GM18511 (cell line): ENCODE data around the gene SLC24A3.
A peak's percentile ranks its signal among the peaks of the same experiment; 100 is the strongest.

Experiments used
- ATAC-seq: cut with Tn5 transposase; IDR thresholded peaks from one replicate; pipeline ENCODE4 v1.9.1; 2021; ENCODE audit warnings: mild to moderate bottlenecking, moderate library complexity; ENCODE audit not compliant: unreplicated experiment

Gene SLC24A3

DNA sequence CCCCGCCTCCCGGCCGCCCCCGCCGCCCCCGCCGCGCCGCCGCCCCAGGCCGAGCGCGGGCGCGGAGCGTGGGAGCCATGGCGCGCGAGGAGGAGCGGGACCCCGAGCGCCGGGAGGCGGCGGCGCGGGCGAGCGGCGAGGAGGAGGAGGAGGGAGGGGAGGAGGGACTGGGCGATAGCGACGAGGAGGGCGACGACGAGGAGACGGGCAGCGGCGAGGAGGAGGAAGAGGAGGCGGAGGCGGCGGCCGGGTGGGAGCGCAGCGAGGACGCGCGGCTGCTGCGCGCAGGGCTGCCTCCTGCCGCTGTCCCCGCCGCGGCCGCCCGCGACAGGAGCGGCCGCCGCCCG lies at the start of gene SLC24A3:
TSS of gene SLC24A3 (plus strand) at position 174 of the 347 bp plus-strand sequence.
- ATAC-seq: peak; percentile 24

DNA sequence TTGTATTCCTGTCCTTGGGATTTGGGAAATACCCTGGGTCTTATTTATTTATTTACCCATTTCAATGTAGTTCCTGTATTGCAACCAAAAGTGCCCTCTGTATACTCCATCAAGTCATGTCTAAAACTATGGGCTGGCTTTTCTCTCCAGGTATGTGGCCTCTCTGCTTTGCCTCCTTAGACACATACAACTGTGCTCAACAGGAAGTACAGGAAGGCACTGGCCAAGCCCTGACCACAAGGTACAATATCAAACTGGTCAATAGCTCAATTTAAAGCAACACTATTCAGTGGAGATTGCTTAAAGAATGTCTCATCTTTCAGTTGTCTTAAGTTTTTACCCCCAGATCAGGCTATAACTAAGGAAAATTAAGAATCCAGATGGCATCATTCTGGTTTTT lies 42.3 kb upstream of the SLC24A3 start:
- no peak for ATAC-seq

DNA sequence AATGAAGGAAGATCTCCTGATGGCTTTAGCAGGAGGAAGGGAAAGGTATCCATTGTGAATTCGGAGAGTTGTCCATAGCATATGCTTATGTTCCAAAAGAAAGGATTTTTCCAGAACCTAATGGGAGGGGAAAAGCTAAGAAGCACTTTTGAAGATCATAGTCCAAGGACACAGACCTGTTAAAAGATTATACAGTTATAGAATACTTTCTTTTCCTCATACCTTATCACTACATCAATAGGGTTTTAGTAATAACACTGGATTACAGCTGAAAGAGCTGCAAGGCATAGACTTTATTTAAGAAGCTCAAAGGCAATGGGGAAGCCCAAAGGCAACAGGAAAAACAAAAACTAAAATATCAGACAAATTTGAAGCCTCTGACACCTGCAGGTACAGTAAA lies 39.8 kb upstream of the SLC24A3 start:
- no peak for ATAC-seq

DNA sequence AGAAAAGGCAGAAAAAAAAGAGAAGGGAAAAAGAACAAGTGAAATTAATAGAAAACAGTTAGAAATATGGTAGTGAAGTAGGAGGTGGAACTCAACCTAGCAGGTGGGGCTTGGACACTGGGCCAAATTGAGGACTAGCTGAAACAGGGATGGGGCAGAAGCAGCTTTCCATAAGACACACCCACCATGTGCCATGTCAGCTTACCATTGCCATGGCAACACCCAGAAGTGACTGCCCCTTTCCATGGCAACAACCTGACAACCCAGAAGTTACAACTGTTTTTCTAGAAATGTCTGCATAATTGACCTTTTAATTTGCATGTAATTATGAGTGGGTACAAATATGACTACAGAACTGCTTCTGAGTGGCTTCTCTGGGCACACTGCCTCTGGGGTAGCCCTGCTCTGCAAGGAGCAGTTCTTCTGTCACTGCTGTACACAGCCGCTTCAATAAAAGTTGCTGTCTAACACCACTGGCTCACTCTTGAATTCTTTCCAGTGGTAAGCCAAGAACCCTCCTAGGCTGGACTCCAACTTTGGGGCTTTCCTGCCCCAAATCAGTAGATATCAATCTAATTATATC lies 35.9 kb upstream of the SLC24A3 start:
- ATAC-seq: no peak

DNA sequence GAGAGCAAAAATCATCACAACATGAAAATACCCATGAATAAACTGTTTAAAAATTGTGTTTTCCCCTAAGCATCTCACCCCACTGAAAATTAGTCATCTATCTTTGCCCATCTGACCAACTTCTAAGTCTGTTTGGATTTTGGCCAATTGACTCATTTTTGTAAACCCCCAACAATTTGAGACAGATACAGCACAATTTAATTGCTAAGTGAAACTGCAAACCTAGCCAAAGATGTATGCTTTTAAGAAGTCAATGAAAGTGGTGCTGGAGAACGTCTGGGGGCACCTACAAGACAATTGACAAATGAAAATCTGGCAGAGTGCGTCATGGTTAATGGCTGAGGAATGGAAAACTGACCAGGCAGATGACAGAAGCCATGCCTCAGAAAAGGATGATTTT lies 30.9 kb upstream of the SLC24A3 start:
- ATAC-seq: no peak

DNA sequence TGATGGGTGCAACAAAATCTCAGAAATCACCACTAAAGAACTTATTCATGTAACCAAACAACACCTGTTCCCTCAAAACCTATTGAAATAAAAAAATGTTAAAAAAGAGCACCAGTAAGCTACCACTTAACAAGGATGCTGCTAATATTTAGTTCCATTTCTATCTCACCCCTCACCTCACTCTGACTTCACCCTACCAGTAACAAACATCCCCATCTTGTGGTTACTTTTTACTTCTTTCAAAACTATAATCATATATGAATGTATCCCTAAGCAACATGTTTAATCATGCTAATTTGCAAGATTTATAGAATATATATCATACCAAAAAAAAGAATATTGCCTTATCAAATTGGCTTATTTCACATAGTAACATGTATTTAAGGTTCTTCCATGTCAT lies 27.4 kb upstream of the SLC24A3 start:
- ATAC-seq: no peak

DNA sequence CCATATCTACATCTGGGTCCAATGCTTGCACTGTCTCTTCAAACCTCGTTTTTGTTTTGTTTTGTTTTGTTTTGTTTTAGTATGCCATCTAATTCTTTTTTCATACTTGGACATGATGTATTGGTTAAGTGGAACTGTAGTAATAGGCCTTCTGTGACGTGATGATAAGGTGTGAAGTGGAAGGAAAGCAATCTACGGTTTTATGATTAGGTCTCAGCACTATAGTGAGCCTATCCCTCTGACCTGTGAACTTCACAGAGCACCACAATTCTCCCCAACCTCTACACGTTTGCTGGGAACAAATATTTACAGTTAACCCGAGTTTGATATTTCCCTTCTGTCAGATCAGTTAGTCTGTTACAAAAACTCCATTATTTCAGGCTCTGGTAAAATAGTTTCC lies 19.1 kb upstream of the SLC24A3 start:
- ATAC-seq: no peak

DNA sequence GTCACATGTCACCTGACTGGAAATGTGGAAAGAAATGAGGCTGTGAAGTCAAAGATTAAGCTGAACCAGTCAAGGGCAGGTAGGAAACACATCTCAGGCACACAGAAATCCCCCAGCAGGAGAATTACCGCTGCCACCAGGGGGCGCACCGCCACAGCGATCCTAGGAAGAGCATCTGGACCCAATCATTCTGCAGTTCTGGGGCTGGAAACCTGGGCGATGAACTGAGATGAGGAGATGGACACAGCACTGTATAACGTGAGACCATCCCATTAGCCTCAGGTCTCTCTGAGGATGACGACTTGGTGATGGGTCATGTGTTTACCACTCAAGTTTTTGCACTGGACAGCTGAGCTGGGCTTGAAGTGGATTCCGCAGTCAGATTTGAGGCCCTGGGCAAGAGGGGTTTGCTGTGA lies 6.5 kb upstream of the SLC24A3 start:
- ATAC-seq: peak; percentile 57

DNA sequence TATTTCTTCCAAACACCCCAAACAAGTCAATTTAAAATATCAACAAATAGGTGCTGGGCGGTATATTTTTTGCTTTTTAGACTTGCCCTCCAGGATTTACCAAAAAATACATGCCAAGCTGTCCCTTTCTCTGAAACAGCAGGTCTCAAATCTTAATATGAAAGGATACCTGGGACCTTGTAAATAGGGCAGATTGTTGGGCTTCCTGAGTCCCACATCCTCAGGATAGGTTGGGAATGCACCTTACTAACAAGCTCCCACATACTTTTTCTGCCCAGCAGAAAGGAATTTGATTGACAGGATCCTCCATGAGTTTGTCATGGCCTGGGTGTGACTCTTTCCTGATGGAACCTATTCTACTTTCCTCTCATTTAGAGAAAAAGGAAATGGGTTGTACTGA lies 4.9 kb upstream of the SLC24A3 start:
- no peak for ATAC-seq

DNA sequence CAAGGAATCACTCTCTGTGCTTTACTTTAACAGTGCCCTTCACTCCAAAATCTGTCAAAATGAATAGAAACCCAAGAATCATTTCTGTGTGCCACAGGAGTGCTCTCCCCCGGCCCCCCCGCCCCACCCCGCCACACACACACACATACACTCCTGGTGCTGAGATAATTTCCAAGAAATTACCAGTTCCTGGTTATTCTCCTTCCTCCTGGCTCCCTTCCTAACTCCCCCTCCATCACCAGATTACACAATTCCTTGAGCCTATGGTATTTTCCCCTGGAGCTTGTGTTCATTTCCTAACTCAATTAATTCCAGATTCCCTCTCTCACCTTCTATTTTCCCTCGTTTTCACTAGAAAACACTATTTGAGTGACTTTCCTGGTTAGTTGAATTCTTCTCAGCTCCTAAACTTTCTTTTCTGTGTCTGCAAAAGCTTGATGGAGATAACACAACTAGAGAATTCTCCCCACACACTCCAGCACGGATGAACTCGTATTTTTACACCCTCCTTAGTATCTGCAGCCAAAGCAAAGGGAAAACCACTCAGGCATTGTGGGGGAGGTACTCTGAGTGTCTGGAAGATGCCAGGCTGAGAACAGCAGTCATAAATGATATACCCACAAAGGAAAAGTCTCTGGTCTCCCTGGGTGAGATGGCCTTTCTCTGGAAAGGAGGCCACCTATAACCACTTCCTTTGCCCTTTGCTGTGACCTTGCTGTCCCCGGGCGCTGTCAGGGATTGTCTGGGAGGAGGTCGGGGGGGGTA lies 1.9 kb upstream of the SLC24A3 start:
- ATAC-seq: no peak

DNA sequence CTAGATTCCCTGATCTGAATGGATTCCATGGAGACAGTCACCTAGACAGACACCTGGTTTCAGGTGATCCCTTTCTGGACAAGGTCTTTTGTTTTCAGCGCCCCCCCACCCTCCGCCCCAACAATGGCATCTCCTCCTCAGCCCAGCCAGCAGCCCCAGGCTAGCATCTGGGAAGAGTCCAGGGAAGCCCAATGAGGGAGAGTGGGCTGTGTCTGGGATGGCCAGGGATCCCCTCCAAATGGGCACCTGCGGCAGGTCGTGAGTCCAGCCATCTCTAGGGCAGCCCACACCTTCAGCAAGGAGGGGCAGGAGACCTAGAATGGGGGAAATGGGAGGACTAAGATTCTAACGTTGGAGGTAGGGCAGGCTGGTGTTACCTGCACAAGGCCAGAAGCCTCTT lies 1.2 kb upstream of the SLC24A3 start:
- no peak for ATAC-seq

DNA sequence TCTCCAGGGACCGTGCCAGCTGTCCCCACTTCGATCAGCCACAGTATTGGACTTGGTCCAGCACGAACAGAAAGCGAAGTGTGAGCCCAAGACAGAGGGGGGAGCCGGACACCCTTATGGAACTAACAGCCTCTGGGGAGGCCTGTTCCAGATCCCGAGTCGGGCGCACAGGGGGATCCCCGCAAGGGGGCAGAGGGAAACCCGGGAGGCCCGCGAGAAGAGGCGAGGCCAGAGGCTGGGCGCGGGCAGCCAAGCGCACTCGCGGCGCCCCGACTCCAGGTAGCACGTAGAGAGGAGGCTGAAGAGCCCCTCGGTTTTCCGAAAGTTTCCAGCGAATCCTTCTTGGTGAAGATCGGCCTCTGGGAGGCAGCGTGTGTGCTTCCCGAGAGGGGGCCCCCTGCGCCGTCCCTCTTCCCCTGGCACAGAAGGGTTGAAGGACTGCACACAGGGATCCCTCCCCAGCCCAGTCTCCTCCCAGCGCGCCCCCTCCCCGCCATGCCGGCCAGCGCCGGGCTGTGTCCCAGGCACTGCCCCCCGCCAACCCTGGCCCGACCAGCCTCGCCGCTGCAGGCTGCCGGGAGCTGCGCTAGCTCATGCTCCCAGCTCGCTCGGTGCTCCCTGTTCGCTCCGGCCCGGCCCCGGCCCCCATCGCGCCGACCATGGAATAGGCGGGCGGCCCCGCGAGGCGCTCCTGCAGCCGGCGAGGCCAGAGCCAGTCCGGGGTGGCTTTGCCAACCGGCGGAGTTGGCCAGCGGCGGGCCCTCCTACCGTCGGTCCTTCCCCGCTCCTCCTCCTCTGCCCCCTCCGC lies 577 bp upstream of the SLC24A3 start:
- peak; percentile 22 for ATAC-seq

DNA sequence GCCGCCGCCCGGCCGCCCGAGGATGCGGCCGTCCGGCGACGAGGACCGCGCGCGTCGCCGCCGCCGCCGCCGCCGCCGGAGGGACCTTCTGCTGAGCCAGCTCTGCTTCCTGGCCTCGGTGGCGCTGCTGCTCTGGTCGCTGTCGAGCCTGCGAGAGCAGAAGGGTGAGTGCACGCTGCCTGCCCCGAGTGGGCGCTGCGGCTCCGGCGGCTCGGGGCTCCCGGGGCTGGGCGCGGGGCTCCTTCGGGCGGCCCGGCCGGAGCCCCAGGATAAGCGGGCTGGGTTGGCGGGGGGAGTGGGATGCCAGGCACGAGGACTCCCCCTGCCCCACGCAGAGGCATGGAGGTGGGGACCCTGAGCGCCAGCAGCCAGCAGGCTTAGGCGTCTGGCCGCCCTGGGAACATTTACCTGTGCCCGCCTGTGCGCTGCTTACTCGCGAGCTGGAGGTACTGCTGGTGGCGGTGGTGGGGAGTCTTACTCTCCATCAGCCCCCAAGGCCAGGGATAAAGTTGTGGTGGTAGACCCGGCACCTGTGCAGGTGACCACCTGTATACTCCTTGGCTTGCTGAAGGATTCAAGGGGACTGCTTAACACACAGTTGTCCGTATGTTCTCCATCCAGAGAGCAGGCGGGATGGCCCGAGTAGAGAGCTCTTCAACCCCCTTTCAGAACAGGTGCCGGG lies 520 bp downstream of the SLC24A3 start:
- peak; percentile 74 for ATAC-seq

DNA sequence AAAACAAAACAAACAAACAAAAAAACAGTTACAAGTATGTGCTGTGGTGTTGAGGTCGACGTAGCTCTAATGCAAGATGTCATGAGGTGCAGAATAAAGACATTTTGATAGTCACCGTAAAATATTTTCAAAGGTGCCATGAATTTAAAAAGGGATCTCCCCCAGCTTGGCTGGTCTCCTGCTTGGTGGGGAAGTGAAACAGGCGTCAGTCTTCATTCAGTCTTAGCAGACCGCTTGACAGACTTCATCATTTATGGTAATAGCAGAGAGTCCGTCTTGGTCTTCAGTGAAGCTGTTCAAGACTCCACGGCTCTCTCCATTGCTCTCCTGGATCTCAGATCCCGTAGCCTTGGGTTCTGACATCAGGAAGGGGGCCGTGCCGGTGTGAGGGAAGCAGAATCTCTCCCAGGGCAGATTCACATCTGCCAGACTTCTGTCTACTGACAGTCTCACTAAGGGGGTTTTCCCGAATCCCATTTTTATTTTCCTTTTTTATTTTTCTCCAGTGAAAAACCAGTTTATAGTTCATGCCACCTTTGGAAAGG lies 1.6 kb downstream of the SLC24A3 start:
- ATAC-seq: no peak

DNA sequence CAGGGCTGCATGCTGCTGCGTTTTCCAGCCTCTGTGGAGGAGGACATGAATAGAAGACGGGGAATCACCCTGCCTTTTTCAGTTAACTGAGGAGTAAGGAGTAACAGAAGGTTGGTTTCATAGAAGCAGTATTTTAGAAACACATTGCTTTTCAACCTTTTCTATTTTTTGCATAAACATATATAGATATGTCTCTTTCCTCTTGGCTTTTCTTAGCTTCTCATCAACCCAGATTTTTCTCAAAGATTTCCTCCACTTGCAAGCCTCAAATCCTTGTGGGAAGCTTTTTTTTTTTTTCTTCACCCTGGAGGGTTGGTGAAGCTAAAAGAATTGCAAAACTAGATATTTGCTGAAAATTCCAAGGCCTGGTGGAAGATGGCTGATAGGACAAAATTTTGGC lies 6.0 kb downstream of the SLC24A3 start:
- no peak for ATAC-seq

DNA sequence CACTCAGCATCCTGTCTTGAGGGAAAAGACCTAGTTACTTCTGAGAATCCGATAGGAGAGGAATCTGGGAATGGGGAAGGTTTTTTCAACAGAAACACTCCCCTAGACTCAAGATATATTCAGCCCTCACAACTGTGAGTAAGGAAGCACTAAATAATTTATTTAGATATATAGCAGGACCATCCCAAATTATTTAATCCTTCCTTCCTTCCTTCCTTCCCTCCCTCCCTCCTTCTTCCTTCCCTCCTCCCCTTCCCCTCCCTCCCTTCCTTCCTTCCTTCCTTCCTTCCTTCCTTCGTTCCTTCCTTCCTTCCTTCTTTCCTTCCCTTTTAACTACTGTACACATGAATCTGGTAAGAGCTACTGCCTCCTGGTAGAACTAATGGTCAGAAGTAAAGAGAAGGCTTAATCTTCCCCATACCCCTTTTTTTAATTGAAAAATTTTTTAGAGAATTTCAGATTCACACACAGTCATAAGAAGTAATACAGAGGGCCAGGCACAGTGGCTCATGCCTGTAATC lies 10.1 kb downstream of the SLC24A3 start:
- no peak for ATAC-seq

DNA sequence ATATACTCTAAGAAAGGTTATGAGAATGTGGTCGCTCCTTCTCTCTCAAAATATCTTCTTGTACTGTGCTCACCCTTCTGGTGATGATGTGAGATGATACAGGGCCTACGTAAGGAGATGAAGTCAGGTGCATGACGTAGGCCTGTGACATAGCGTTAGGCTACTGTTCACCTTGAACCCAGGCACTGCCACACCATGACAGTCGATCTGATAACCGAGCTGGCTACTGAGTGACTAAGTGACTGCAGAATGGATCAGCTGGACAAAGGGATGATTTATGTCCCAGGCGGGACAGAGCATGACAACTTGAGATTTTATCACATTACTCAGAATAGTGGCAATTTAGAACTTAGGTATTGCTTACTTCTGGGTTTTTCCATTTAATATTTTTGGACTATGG lies 11.2 kb downstream of the SLC24A3 start:
- ATAC-seq: no peak

DNA sequence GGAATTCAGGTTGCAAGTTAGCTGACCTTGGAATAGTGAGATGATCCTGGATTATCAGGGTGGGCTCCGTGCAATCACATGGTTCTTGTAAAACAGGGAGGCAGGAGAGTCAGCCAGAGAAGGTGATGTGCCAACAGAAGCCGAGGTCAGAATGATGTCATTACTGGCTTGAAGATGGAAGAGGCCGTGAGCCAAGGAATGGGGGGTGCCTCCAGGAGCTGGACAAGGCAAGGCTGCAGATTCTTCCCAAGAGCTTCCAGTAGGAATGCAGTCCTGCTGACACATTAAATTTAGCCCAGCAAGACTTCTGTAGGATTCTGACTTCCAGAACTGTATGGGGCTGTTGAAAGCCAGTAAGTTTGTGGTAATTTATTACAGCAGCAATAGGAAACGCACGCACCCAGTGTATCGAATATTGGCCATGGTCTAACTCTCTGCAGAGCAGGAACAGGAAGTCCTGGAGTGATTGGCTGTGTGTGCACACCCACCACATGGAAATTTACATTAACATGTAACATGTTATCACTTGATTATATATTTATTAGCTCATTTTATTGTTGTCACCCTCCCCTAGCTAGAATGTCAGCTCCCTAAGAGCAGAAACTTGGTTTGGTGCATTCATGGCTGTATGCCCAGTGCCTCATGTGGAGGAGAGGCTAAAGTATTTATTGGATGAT lies 19.1 kb downstream of the SLC24A3 start:
- ATAC-seq: no peak

DNA sequence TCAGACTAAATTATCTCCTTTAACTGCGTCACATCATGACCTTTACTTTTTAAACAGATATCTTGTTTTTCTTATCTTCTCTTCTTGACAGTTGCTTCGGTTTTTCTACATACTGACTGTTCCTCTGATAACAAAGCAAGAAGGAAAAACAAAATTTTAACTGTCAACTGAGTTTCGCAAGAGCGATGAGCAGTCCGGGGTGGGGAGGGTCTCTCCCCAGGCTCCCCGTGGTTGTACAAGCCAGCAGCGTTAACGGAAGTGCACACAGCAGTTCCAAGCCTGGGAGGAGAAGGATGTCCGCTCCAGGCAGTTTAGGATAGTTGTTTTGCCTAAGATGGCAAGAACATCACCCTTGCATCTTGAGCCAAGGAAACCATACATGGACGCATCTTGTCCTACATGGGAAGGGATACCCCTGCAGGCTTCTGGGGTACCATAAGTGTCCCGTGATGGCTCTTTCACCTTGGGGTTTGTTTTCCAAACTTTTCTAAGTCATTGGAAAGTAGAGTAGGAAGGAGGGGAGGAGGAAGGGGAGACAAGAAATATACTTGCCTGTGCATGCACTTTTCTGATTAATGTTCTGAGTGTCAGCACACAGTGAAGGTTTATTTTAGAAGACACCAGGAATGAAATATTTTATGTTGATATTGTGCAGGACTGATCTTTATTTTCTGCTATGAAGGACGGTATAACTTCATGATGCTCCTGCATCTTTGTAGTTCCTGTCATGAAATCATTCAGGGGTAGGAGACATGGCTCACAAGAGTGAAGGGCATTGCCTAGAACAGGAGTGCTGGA lies 20.8 kb downstream of the SLC24A3 start:
- ATAC-seq: no peak
